Occipital lobe (tissue), 2 donors: ENCODE data around the gene DCPS. TPM values are rescaled to one million over a fixed set of nuclear protein-coding genes. Genes with fewer than 3 reads are reported as not detected.
A peak's percentile ranks its signal among the peaks of the same experiment; 100 is the strongest.
"Not testable (repeated sequence)": the region's sequence is repeated elsewhere in the genome, so short reads cannot be mapped to it uniquely, and the experiment has no call there.

Source experiments
- DNase-seq: peaks from one replicate; lab custom pipeline; 2025; lab: John Stamatoyannopoulos, UW
- total RNA-seq: library from RNA; depleted of rRNA; stranded (reverse); fragments of >200 nt; gene quantifications from one replicate; pipeline ENCODE4 v1.2.3, GENCODE V29; 2014

Gene DCPS
- total RNA-seq, 1 donor from 2014 or later: 3.7 TPM

DNA sequence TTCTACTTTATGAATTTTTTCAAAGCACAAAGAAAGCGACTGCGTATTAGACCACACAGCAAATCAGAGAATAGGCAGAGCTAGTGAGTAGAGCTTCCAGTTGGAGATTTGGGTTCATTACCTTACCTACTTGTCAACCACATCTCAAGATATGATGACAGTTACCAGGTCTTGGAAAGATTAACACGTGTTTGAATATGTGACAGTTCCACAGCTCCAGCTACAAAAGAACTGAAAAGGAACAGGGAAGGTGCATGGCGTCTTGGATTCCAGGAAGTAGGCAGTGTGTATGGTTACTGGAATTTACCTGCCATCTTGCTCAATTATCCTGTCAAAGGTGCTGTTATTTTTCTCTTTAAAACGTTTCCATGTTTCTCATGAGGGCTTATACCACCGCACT is 15.6 kb upstream of the DCPS start:
- DNase-seq: no peak

DNA sequence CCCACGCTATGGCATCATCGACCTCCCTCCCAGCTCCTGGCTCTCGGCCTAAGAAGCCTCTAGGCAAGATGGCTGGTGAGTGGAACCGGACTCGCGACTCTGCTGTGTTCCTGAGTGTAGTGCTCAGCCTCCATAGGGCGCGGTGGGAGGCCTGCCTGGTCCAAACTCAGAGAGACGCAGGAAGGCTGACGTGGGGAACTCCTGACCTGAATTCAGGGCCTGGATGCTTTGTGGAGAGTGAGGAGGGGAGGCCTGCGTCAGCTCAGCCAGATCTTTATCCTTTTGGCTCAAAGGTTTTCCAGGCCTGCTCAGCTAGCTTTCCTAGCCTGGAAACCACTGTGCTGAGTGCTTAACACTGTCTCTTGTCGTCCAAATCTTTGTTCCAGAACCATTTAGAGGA is 13.0 kb upstream of the DCPS start:
- no peak for DNase-seq

DNA sequence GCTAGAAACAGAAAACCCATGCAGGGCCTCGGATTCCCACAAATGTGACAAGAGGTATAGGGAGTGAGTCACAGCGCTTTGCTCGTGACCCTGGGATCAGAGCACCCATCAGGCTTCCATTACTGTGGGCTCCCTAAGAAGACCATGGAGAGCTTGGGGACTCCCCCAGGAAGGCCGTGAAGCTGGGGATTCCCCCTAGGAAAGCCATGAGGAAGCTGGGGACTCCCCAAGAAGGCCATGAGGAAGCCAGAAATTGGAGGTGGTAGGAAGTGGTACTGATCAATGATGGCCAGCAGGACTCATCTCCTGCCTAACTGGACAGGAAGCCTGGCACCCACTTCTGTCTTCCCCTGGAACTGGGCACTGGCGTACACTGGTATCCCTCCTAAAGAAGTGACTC is 10.1 kb upstream of the DCPS start:
- no peak for DNase-seq

DNA sequence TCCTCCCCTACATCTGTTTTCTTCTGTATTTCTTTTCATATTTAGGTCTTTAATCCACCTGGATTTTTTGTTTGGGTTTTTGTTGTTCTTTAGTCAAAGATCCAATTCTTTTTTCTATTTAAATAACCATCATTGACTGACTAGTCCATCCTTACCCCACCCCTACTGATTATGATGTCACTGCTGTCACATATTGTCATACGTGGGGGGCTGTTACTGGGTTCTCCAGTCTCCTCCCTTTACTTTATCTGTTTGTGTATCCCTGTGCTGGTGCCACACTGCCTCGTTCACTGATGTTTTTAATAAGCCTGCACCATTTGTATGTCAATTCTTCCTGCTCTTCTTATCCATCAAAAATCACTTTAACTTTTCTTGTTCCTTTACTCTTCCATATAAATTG is 6.9 kb upstream of the DCPS start:
- no peak for DNase-seq

DNA sequence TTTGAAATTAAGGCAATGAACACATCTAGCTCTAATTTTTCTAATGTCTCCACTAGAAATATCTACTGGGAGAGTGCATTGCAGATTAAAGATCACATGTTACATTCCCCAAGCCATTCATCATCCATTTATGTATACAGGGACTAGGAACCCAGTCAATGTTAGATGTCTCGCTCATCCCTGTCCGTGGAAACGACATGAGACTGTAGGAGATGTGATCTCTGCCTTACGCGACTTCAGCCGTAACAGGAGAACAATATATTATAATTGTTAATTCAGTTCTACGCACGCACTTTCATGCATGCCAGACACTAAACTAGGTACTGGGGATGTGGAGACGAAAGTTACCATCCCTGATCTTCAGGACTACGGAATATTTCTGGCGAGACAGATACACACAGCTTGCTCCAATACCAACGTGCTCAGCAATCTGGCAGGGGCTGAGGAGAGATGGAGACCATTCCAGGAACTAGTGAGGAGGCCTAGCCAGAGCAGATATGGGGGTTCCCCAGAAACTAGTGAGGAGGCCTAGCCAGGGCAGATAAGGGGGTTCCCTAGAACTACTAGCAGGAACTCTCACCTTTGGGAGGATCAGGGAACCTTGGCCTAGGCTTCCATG is 706 bp downstream of the DCPS start:
- no peak for DNase-seq

DNA sequence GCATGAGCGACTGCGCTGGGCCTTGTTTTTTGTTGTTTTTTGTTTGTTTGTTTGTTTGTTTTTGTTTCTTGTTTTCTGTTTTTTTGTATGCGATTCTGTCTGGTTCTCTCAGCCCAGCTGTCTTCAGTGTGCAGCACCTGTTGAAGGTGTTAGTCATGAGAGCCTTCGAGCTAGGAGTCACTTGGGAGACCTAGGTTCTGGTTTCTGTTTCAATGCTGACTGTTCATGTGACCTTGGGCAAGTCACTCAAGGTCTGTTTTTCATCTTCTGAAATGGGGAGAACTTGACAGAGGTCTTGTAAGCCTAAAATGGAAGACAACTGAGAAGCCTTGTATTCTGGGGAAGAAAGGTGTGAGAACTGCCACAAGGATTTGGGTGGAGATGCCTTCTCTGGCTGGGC is 1.8 kb downstream of the DCPS start:
- no peak for DNase-seq

DNA sequence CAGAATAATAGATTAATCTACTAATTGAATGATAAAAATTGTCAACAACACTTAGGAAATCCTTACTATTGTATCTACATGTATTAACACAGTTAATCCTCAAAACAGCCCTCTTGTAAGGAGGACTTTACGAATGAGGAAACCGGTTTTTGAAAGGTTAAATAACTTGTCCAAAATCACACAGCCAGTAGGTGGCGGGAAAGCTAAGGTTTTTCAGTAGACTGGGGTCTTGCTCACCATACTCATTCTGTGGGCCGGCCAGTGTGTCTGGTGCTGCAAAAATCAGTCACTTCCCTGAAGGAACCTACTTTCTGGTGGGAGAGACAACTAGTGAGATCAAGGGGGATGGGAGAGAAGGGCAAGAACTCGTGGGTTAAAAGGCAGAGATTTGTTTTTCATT is 3.8 kb downstream of the DCPS start:
- DNase-seq: no peak

DNA sequence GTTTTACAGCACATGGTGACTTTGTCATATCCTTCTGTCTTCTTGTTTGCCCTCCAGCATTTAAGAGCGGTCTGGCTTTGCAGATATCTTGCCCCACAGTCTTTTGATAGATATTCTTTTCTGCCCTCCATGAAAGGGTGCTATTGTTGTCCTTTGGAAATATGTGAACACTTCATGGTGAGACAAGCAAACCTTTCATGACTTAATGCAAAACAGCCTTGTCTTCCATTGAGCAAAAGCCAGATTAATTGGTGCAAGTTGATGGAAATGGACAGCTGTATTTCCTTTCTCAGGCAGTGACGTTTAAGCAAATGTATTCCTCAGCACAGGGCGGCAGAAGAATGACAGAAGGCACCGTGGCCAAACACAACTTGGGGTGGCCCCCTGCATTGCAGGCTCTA is 4.4 kb downstream of the DCPS start:
- no peak for DNase-seq

DNA sequence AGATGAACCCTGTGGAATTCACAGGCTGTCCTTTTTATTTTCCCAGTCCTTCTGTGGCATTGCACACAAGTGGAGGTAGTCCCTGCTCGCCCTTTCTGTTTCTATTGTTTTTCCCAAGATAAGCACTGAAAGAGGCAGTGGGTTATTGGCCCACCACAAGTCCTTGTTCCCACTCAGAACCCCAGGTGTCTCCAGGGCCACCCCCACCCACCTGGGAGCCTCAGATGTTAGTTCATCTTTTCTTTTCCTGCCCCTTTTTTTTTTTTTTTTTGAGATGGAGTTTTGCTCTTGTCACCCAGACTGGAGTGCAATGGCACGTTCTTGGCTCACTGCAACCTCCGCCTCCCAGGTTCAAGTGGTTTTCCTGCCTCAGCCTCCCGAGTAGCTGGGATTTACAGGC is 4.9 kb downstream of the DCPS start:
- DNase-seq: not testable (repeated sequence)

DNA sequence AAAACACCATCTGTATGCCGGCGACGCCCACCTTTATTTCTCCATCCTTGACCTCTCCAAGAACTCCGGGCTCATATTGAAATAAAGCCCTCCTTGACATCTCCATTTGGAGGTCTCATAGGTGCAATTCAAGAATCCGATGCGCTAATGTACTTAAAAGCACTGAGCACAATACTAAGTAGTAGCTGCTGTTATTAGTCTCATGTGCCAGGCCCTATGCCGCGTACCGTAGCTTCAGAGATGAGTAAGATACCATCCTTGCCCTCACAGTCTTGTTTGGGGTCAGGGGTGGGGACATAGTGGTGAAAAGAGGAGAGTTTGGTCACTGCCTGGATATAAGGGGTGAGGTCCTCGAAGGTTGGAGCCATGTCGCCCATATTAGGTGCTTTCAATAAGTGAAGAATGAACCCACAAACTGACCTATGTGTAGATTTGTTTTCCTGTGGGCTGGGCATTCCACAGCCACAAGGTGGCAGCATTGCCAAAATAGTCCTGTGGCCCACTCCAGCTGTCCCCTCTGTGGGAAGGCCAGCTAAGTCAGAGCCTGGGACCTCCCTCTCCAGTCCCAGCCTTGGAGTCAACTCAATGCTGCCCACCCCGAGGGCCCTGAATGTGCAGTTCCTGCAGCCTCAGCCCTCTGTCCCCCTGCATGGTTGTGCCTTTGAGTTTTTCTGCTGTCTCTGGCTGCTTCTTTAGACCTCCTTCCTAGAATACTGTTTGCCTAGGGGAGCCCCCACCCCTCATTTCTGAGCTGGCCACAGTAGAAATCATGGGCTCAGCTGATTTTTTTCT is 6.5 kb downstream of the DCPS start:
- DNase-seq: peak; percentile 56

DNA sequence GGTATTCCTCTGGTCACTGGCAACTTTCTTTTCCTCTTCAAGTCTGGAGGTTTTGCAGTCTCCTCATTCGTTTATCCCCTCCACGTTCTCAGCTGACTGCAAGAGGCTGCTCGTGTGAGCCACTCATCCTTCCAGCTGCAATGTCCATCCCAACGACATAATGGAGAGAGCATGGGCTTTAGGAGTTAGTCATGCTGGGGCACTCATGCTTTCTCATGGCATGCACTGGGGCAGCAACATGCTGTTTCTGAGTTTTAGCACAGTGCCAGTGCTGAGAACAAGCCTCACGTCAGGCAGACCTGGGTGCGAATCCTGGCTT is 7.1 kb downstream of the DCPS start:
- no peak for DNase-seq

DNA sequence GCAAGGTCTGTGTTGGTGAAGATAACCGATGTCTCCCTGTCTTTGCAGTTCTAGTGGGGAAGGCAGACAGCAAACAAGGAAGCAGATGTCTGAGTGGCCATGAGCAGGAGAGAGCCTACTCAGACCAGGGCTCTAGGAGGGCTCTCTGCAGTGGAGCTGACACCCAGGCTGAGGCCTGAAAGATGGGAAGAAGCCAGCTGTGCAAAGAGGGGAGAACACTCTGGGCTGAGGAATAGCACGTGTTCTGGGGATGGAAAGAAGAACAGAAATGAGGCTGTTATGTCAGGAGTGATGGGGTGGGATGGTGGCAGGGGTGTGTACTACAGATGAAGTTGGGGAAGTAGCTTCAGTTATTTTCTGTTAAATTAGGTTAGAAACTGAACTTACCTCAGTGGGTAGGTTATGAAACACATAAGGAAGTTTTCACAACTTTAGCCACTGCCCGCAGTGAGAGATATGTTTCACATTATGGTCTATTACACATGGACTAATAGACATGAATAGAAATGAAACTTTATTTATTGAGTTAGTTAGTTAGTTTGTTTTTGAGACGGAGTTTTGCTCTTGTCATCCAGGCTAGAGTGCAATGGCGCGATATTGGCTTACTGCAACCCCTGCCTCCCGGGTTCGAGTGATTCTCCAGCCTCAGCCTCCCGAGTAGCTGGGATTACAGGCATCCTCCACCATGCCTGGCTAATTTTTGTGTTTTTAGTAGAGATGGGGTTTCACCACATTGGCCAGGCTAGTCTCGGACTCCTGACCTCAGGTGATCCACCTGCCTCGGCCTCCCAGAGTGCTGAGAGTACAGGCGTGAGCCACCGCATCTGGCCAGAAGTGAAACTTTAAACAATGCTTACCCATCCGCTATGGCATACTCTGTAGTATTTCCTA is 7.8 kb downstream of the DCPS start:
- DNase-seq: no peak

DNA sequence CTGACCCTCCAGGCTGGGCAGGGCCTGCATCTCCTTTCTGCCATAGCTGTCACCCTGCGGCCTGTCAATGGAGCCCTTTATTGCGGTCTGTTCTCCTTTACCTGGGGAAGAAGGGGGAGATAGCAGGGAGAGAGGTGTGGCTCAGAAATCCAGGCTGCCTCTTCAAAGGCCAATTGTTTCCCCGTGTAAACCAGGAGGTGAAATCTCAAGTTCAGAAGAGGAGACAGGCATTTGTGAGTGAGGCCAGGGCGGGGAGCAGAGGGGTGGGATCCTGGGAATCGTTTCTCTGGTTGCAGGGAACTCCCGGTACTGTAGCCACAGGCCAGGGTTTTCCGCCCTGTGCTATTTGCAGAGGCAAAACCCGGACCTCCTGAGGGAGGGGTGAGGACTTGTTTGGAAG is 9.1 kb downstream of the DCPS start:
- DNase-seq: no peak

DNA sequence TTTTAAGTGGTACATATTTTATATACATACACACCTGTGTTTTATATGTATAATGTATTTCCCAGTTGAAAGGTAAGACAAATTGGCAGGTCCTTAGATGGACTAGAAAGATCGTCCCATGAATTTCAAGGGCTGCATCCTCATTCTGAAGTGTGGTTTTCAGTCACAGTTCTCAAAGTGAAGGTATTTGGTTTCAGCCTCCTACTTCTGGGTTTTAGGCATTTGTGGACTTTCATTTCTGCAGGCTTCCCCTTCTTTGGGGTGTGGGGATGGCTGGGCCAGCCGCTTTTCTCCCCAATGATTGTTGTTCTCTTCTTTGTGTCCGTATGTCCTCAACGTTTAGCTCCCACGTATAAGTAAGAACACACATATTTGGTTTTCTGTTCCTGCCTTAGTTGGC is 10.0 kb downstream of the DCPS start:
- DNase-seq: no peak

DNA sequence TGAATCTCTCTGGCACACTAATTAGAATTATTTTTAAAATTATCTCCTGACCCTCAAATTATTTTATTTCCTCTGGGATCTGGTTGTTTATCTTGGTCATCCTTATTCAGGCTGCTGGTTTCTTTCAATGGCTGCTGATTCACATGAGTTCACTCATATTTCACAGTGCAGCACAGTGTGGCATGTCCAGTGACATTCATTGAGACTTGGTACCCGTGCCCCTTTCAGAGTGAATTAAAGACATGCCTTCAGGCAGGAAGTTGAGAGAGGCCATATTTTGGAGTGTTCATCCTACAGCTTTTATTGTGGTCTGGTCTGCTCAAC is 13.5 kb downstream of the DCPS start:
- no peak for DNase-seq

DNA sequence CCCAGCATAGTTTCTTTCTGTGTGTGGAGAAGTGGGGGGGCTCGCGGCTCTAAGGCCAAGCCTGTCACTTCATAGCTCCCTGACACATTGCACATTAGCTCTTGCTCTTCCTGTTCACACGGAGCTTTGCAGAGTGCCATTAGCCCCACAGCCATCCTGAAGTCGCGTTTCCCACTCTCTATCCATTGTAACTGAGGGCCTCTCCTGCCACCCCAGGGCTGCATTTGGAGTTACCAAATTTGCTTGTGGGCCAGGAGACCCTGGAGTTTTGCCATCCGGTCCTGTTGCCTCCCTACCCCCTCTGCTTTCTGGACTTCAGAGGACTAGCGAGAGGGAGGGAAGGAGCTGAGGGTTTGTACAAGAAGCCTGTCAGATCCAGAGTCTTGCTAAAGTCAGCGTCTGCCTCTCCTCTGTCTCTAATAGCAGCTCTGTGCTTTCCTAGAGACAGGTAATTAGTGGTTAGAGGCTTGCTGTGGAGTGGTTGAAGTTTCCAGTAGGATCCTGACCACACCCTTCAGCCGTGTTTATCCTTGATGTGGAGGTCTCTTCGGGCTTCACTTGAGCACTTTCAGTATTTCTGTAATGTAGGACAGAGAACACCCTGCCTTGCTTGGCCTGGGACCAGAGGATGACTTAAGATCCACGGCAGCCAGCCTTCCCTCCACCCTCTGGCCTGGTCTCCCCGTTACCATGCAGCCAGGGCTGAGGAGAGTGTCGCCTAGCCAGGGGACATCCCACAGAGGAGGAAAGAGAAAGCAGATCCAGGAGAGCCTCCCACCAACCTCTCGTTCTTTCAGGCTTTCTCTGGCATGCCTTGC is 14.1 kb downstream of the DCPS start:
- peak; percentile 39 for DNase-seq

DNA sequence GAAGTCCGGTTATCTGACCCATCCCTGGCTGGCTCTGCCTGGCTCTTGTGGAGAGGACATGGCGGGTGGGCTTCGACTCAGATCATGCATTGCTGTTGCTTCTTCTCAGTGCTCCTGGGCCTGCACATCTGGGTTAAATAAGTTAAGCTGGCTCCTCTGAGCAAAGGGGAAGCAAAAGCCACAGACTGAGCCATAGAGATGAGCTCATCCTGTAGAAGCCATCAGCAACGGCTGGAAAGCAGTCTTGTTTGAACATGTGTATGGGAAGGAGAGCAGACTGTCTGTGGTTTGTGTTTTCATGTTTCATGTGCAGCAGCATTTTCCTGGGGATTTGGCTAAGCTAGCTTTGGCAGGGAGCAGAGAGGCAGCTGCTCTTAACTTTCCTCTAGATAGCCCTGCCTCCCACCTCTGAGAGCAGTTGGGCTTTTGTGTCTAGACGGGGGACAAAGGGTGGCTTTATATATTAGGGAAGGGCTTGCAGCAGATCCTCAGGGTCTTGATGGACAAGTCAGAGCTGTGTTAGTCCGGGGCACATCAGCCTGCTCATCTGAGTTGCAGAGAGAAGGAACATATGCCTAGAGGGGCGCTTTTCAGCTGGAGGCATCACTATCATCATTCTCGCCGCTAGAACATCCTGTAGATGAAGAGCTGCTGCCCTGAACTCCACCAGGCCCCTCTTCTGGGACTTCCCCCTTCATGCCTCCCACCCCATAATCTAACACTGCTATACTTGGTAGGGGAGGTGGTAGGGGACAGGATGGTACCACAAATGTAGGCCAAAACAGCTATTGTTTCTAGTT is 14.9 kb downstream of the DCPS start:
- DNase-seq: no peak

DNA sequence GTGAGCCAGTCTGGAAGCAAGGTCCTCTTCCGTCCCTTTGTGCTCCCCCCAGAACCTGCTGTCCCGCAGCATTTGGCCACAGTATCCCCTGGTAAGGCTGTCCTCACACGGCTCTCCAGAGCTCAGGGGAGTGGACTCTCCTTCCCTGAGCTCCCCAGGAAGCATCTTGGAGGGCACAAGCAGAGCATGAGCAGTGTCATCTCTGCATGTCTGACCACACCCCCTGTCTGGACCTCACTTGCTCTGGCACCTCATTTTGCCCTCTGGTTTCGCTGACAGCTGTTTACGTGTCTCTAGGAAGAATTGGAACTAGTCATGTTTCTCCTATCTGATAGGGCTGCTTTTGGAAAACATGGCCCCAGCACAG is 15.5 kb downstream of the DCPS start:
- DNase-seq: no peak

DNA sequence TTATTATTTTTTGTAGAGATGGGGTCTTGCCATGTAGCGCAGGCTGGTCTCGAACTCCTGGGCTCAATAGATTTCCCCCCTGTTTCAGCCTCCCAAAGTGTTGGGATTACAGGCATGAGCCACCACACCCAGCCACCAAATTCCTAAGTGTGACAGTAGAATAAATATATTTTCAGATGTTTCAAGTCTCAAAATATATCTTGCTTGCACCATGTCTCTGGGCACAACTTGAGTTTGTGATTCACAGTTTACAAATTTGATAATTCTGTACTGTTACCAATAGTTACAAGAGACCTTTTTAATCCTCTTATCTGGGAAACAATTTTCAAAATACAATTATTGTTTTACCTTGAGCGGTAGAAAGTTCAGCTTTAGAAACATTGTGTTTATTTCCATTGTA is 19.1 kb downstream of the DCPS start:
- DNase-seq: no peak

DNA sequence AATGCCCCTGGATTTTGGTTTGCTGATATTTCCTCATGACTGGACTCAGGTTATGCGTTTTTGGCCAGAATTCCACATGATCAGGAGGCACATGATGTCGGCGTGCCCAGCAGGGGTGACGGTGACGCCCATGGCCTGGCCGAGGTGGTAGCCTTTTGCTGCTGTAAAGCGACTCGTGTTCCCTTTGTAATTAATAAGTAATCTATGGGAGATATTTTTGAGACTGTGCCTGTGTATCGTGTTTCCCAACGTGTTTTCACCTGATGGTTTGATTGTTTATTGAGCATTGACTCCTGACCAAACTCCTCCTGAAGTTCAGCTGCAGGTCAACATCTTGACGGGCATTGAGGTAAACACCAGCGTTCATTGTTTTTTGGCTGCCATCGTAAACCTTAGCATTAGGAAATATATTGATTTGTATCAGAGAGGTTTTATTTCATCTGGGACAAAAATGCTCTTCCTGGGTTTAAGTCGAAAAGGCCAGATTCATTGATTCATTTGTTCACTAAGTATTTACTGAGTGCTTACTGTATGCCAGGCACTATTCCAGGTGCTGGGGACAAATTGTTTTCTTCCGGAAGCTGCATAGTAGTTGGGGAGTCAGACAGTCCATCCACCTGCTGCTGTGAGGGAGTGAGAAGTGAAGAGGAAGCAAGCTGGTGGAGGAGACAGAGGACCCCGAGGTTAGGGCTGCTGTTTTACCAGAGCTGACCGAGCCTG is 23.6 kb downstream of the DCPS start:
- no peak for DNase-seq

DNA sequence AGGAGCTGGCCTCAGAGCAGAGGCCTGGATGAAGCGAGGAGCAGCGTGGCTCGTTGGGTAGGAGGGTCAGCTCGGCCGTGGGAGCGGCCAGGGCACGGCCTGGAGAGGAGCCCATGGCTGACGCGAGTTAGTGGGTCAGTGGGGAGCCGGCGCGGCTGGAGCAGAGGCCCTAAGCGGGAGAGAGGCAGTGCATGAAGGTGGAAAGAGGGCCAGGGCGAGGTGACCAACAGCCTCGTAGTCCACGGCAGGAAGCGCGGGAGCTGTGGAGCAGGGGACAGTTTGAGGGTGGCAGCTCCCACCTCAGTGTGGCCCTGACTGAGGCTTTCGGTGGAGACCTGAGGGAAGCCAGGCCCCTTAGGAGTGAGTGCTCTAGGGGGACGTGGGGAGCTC is 24.1 kb downstream of the DCPS start:
- DNase-seq: no peak
